Upper lobe of left lung (tissue), 4 donors: ENCODE data around the gene ADAMTS8.

Source experiments
- CTCF ChIP-seq, 6 experiments: fragments of 450-650 bp in 4 of 6; fragments of 200-600 bp in 2 of 6; sonication (generic) in 2 of 6; IDR thresholded peaks; one replicate each; pipeline ENCODE4 v1.5.1; 2016 to 2019; ENCODE audit warnings: antibody characterized with exemption in 6 of 6
- EP300 ChIP-seq, 4 donors: sonication (generic); formaldehyde crosslinking; IDR thresholded peaks; one replicate each; pipeline ENCODE4 v1.5.1; 2017; ENCODE audit warnings: antibody characterized with exemption in 4 of 4, control low read depth in 2 of 4
- POLR2A ChIP-seq, 4 donors: fragments of 450-650 bp; IDR thresholded peaks; one replicate each; pipeline ENCODE4 v1.5.1; 2016 to 2017; ENCODE audit warnings: antibody characterized with exemption in 4 of 4, mild to moderate bottlenecking in 2 of 4

GRCh38 chr11:130448039-130448415 lies 19.6 kb upstream of the ADAMTS8 start:
- TF ChIP-seq POLR2A (IDR thresholded peaks at IDR 0.05) (no peak), CTCF (IDR thresholded peaks at IDR 0.05) (no peak), EP300 (IDR thresholded peaks at IDR 0.05) (no peak)
